Iris pigment epithelial cell (primary cell): ENCODE data around the gene MRPS14.
A peak's percentile ranks its signal among the peaks of the same experiment; 100 is the strongest.
"Not testable (repeated sequence)": the region's sequence is repeated elsewhere in the genome, so short reads cannot be mapped to it uniquely, and the experiment has no call there.

Experiments
- DNase-seq: peaks from one replicate; pipeline ENCODE4 v3.0.0-alpha.2; 2011; ENCODE audit warnings: low read depth

The MRPS14 gene

DNA sequence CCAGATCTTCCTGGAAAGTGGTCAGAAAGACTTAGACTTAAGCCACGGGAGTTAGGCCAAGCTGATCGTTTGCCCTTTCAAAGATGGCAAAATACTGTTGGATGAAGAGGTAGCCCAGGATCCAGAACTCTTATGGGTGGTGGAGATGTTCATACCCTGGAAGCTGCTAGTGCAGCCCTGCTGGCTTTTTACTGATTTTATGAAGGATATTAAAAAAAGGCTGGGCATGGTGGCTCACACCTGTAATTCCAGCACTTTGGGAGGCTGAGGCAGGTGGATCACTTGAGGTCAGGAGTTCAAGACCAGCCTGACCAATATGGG, 657 bp upstream of the MRPS14 start:
- DNase-seq: not testable (repeated sequence)

DNA sequence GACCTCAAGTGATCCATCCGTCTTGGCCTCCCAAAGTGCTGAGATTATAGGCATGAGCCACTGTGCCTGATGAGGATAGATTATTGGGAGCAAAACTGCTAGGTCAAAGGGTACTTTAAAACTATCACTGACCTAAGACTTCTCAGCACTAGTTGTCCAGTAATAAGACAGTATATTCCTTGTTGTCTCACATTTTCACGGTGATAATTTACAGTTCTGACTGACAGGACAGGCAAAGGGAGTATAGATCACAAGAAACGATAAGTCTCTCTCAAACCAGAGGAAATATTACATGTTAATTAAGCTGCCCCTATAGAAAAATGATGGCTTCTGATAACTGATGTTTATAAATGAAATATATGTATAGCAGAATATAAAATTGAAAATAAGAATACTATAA, 3.7 kb downstream of the MRPS14 start:
- DNase-seq: no peak

DNA sequence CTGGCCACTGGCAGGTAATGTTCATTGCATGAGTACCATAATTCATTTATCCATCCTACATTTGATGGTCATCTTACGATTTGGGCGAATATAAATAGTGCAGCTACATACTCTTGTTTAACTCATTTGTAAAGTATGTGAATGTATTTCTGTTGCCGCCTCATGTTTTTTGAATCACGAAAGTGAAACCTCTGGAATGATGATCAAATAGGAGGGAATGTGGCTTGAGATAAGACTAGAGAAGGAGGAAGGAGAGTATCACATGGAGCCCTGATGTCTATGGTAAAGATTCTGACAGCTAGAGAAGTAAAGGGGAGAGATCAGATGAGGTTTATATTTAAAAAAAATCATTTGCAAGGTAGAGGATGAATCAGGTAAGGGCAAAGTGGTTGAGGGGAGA, 8.0 kb downstream of the MRPS14 start:
- DNase-seq: peak; percentile 93

DNA sequence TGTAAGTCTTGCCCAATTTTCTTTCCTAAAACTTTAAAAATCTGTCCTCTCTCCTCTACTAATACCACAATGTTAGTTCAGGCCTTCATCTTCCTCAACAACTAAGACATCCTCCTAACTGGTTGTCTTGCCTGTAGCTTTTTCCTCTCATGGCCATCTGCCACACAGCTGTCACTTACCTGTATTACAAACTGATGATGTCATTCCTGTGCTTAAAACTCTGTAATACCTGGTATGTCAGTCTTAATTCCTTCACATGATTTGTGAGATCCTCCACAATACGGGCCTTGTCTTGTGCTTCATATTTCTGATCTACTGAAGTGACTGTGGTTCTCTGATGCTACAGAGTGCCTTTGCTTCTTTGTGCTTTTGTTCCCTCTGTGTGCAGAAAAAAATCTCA, 9.8 kb downstream of the MRPS14 start:
- DNase-seq: no peak

DNA sequence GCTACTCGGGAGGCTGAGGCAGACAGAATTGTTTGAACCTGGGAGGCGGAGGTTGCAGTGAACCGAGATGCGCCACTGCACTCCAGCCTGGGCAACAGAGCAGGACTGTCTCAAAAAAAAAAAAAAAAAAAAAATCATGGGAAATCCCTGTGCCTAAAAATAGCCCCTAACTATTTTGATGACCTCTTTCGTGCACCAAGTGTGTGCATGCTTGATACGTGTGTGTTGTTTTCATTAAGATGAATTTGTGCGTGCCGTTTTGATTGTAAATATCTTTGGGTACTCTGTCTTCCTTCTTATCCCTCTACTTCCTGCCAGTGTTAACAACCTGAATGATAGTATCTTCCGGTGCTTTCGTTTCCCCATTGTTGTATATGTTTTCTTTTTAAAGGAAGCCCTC, 13.7 kb downstream of the MRPS14 start:
- DNase-seq: no peak

DNA sequence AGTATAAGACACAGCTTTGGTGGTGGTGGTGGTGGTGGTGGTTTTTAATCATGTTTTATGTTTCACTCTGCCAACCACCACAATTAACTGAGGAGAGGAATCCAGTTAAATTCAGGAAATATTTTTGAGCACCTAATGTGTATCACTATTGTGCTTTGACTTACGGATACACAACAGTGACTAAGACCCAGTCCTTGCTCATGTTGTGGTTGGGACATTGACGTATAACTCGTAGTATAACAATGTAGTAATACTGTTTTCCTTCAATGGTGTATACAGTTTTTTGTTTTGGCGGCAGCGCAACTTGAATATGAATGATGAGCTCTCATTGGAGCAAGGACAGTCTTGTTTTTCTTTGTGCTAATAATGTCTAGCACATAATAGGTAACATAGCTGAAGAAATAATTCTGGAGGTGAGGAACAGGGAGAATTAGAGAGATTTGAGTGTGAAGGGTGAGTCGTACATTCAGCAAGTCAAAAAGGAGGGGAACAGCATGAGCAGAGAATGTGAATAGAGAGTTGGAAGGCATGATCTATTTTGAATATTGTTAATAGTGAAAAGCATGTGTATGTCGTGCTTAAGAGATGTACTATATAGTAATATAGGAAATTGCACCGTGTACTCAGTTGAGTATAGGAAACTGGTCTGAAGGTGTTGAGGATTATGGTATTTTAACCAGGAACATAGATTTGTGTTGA, 18.0 kb downstream of the MRPS14 start:
- peak; percentile 53 for DNase-seq

DNA sequence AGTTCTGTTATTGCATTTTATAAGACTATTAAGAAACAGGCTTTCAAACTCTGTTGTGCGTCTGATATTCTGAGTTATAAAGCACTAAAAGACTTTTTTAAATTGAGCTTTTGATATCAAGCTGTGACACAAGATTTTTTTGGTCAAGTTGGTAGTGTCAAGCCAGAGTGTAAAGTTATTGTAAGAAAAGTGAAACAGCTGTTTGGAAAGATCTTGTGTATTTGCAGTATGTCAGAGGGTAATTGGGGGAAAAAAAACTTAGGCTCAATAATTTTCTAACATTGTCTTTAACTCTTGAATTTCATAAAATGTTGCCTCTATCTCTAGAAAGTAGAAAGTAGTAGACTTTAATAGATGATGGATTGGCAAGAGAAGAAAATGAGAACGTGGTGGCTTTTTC, 19.7 kb downstream of the MRPS14 start:
- DNase-seq: no peak

DNA sequence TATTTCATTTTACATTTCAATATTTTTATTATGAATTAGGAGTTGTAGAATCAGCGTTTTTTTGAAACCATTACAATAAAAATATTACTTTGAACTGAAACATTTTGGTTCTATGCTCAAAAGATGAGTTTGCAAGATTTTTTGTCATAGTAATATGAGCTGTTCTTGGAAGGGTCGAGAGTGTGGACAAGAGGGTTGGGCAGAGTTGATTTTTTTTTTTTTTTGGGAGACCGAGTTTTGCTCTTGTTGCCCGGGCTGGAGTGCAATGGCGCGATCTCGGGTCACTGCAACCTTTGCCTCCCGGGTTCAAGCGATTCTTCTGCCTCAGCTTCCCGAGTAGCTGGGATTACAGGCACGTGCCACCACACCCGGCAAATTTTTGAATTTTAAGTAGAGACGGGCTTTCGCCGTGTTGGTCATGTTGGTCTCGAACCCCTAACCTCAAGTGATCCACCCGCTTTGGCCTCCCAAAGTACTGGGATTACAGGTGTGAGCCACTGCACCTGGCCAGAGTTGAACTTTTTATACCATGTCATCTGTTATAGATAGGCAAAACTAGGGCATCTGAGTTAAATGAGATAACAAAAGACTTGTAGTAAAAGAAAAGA, 20.2 kb downstream of the MRPS14 start:
- DNase-seq: no peak

DNA sequence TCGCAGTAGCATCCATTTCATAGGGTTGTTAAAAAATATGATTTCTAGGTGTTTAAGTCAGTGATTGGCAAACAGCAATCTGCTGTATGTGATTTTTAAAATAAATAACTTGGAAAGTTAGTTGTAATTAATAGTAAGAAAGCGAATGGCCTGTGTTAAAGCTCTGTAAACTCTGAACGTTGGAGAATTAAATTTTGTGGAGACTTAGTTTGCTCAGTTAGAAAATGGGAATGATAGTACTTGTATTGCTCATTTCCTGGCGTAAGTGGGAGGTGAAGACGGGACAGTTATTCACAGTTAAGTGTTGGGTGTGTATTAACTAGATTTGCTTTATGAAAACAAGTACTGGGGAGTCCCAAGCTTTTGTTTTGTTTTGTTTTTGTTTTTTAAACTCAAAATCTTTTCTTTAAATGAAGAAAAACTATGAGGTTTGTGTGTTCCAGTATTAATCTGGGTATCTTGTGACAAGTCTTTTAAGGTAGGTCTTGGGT, 22.5 kb downstream of the MRPS14 start:
- peak; percentile 24 for DNase-seq

DNA sequence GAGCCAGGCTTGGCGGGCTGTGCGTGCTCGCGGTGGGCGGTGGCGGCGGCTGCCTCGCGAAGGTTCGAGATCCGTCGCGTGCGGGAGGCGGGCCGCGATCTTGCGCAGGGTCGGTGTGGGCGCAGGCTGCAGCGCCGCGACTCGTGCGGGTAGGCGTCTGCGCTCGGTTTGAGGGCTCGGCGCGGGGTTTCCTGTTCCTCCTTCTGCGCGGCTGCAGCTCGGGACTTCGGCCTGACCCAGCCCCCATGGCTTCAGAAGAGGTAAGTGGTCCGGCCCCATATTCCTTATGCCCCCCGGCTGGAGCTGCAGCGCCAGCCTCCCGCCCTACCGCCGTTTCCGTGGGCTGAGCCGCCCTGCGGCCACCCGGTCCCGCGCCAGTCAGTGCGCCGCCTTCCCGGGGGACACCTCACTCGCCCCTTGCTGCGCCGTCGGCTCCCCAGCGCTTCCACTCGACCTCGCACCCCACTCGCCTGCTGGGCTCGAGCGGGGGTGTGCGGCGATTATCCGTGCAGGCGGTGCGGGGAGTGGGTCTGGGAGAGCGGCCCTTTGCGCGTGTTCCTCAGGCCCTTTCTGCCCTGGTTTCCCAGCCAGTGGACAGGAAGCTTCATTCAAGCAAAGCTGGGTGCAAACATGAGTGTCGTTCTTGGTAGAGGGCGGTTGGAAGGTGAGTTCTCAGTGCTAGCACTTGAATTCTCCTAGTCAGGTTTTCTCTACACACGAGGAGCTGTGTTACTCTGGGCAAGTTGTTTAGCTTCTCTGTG, 23.1 kb downstream of the MRPS14 start, which contains the start of gene CACYBP:
CACYBP (plus strand) TSS at position 12 of the 761 bp plus-strand sequence; CDS start at position 246, 234 bp downstream.
- peak; percentile 48 for DNase-seq

DNA sequence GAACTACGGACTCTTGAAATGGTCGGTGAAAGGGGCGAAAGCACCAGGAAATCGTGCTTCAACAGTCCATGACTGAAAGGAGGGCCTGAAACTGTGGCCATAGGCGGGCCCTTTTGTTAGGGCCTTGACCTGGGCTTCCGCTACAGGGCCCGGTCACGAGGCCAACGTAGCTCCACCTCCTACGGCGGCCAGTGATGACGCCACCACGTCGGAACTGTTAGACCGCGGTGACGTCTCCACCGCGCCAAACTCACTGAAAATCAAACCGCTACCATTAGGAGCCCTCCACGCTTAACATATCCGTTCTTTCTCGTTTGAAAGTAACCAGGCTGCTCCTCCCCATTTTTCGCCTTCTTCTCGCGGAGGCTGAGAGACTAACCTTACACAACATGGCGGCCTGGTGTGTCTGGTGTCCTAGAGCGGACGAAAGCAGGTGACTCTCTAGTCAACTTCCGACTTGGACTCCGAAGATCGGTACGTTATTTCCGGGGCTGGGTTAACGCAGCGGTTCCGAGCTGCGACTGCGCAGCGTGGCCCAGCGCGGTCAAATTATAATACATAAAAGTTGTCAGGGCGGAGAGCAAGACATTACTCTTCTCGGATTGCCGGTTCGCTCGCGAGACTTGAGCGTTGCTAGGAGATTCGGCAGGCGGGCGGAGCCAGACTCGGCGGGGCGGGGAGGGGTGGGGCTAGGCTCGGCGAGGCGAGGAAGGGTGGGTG, 23.8 kb downstream of the MRPS14 start:
- peak; percentile 99 for DNase-seq

DNA sequence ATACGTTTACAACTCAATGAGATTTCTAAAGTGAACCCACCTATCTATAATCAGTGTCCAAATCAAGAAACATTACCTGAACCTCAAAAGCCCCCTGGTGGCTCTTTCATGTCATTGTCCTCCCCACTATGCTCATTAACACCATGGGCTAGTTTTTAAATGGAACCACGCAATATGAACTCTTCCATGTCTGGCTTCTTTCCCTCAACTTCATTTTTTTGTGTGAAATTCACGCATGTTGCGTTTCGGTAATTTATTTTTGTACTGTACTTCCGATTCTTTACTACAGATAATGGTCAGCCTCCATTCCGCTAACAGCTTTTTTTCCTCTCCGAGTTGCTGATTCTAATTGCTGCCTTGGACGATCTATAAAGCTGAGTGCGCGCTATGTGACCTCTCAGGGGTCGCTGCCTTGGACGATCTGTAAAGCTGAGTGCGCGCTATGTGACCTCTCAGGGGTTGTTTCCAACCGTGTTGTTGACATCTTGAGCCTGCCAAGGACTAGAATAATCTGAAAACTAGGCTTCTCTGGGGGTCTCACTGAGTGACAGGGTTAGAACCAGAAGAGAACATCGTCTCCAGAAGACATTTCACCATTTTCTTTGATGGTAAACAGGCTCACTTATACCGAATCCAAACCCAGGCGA, 24.5 kb downstream of the MRPS14 start:
- peak; percentile 50 for DNase-seq

DNA sequence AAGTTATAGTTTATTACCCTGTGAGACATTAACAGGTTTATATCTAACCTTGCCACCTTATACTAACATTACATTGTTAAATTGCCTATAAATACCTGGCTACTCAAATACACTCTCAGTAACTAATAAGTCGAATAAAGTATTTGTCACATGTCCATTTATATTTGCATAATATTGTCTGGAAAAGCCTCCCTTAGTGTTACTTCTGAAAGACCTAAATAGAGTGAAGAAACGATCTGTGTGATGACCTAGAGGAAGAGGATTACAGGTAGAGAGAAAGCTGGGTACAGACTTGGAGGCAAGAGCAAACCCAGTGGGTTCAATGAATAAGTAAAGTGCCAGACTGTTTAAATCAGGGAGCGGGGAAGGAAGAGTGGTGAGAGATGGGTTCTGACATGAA, 26.2 kb downstream of the MRPS14 start:
- no peak for DNase-seq

DNA sequence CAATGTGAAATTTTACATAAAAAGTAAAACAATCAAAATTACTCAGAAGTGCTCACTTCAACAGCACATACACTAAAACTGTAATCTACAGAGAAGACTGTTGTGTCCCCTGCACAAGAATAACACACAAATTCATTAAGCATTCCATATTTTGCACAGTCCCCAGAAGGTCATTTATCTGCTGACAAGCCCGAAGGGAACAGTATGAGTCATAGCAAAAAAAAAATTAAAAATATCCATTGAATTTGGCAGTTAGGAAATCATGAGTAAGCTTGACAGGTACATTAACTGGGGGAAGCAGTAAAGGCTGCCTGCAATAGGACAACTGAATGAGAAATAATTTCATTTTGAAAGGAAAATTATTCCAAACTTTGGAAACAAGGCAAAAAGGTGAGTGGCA, 26.7 kb downstream of the MRPS14 start:
- DNase-seq: peak; percentile 56

DNA sequence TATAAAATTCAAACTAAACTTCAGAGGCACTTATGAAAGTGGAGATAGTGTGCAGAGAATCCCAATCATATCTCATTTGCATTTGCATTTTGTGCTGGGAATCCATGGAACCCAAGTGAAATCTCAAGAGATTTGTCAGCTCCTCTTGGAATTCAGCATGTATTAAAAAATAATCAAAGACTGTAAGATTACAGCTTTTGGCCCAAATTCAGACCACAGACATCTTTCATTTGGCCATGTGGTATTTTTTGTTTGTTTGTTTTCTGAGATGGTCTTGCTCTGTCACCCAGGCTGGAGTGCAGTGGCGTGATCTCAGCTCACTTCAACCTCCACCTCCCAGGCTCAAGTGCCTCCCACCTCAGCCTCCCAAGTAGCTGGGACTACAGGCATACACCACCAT, 27.3 kb downstream of the MRPS14 start:
- DNase-seq: peak; percentile 67

DNA sequence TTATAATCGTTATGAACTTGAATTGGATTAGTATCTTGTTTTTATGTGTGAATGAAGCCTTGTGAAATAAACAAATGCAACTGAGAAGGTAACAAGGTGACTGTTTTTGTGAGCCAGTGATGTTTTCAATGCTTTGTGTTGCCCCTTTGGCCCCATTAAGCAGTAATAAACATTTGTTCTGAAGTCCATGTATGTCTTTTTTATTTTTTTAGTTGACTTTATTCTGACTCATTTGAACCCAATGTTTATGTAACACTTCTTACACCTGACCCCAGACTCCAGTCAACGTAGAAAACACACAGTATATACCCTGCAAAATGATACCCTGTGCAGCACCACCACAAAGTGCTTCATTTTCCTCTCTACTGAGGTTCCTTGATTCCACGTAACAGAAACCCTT, 28.1 kb downstream of the MRPS14 start:
- peak; percentile 17 for DNase-seq

DNA sequence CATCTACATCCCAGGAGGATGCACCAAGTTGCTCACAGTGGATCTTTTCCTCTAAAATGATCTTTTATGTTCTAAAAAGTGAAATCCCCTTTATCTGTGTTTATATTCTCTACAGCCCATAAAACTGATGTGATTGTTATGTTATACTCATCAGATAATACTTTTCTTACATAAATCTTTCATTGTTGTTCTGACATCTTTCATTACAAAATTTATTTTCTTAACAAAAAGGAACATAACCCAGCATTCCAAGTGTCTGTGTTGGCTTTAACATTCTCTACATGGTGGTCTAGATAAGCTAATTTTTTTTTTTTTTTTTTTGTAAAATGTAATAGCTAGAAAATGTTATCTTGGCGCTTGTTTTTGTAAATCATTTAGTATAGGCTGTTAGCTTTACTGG, 31.8 kb downstream of the MRPS14 start:
- DNase-seq: no peak

DNA sequence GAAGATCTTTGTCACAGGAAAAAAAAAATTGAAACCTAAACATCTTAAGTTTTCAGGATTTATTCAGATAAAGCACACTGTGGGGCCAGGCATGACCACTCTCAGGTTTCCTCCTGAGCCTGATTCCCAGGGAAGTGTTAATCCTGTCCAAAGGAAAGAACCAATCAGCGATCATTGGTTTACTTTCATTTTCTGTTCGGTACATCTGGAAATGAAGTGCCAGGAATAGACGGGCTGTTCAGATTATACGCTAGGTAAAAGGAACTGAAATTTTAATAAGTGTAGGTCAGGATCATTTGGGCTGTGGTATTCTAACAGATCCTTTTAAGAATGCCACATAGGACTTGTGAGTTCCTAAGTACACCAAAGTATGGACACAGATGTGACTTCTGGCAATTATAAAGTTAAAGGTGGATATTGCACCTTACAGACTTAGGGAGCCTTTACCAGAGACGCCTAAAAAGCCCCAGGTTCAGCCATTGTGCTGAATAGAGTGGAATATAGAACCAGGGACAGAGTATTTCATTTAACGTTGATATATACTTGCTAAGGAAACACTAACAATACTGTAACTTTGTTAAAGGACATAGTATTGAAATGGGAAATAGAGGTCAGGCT, 32.7 kb downstream of the MRPS14 start:
- peak; percentile 39 for DNase-seq

DNA sequence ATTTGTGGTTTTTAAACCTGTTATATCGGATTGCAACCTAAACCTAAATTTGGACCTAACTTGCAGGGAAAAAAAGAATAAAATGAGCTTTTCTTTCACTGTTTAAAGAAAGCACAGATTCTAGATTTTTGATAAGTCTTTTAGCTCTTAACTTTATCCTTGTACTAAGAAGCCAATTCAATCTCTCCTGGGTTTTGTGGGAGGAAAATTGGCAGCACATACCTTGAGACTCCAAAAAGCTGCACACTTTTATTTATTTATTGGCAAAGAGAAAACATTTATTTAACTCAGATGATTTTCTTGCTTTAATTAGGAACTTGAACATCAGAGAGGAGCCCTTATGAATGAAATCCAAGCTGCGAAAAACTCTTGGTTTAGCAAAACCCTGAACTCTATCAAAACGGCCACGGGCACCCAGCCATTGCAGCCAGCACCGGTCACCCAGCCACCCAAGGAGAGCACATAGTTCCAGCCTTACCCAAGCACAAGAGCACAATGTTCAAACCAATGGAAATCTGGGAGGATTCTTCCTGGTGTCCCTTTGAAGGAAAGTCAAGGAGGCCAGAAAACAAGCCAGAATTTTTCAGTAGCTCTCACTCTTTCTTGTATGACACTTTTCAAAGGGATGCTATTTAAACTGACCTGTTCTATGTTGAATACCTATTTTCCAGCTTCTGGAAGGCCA, 33.5 kb downstream of the MRPS14 start:
- DNase-seq: no peak

DNA sequence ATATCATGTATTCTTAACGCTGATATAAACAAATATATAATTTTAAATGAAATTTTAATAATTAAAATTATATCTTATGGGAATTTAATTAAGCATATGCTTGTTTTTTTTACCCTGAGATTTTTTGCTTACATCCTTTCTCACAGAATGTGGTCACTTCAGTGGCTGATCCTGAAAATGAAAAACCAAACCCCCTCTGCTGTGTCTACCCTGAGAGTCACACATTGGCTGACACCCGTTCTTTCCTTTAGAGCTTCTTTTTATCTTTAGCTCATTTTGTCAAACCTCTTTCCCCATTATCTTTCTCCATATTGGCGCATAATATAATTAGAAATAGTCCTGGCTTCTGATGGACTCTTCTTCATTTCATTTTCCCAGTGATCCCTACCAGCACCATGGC, 34.2 kb downstream of the MRPS14 start:
- DNase-seq: no peak

DNA sequence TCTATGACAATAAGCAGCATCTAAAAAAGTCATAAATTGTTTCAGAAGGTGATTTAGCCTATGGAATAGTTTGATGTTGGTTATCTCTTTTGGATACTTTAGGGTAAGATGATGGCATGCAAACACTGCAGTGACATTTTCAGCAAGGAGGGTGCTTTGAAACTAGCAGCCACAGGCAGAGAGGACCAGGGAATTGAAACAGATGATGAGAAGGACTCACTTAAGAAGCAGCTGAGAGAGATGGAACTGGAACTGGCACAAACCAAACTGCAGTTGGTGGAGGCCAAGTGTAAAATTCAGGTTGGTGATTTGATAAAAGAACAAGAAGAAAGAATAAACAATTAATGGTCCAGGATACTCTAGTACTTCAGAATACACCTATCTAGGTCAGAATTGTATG, 34.7 kb downstream of the MRPS14 start:
- no peak for DNase-seq
